Adrenal gland (tissue), 12 donors: ENCODE data around the gene SLC29A3. TPM values are rescaled to one million over a fixed set of nuclear protein-coding genes. Genes with fewer than 3 reads are reported as not detected.

Source experiments
- DNase-seq, 7 donors: peaks; one replicate each; pipeline ENCODE4 v3.0.0-alpha.2; 2019 to 2020
- H3K27ac ChIP-seq, 5 donors: fragments of 200-600 bp; sonication (generic) in 4 of 5; 1 replicate in 3 of 5; 2 replicates in 2 of 5; pipeline versions ENCODE4 v1.5.1 to v1.8.0; 2016 to 2020; ENCODE audit warnings: mild to moderate bottlenecking in 1 of 5
- H3K27me3 ChIP-seq: fragments of 200-600 bp; 2 replicates; pipeline ENCODE4 v1.8.0; 2021
- H3K36me3 ChIP-seq, 2 donors: fragments of 200-600 bp; replicated peaks in 1 of 2; 1 replicate in 1 of 2; 2 replicates in 1 of 2; pipeline versions ENCODE4 v1.5.1 to v1.8.0; 2018 to 2022
- H3K4me1 ChIP-seq, 2 donors: fragments of 200-600 bp; replicated peaks in 1 of 2; 1 replicate in 1 of 2; 2 replicates in 1 of 2; pipeline versions ENCODE4 v1.5.1 to v1.8.0; 2018 to 2021
- H3K4me3 ChIP-seq, 4 donors: fragments of 200-600 bp; sonication (generic) in 3 of 4; one replicate each; pipeline ENCODE4 v1.5.1; 2016 to 2018
- H3K9me3 ChIP-seq, 3 donors: fragments of 200-600 bp; sonication (generic) in 1 of 3; replicated peaks in 1 of 3; 1 replicate in 2 of 3; 2 replicates in 1 of 3; pipeline versions ENCODE4 v1.5.1 to v1.8.0; 2016 to 2021
- POLR2A ChIP-seq, 2 donors: fragments of 450-650 bp; IDR thresholded peaks; one replicate each; pipeline ENCODE4 v1.6.1; 2017; ENCODE audit warnings: antibody characterized with exemption in 2 of 2, mild to moderate bottlenecking in 2 of 2, moderate library complexity in 1 of 2
- WGBS, 4 donors: extraction: QIAGEN DNeasy Blood & Tissue Kit in 2 of 4; methylation state at CpG; one replicate each; pipeline versions ENCODE4 v1.1.5 to v1.1.7; 2013 to 2017; 5-methylcytosine and 5-hydroxymethylcytosine counted together
- intact Hi-C, 2 donors: fragments of 100-400 bp; cut with DNase I; formaldehyde crosslinking; loops; one replicate each; pipeline versions ENCODE4 v1.14.1 to v1.15.0; 2022 to 2023
- polyA plus RNA-seq, 3 donors: library from polyadenylated mRNA; stranded (reverse); fragments of 200-250 nt in 2 of 3; fragments of 350-450 nt in 1 of 3; fragmentation: Illumina TruSeq in 1 of 3; extraction: RNeasy Lipid Tissue Mini Kit (QIAGEN cat#74804) in 1 of 3; gene quantifications; one replicate each; pipeline ENCODE4 v1.2.3, GENCODE V29; 2013 to 2014
- total RNA-seq, 9 donors: library from RNA; depleted of rRNA in 4 of 9; stranded (reverse); fragments of >200 nt in 4 of 9; fragments of 120-200 nt in 1 of 9; fragmentation: NEBNext Ultra II Directional in 1 of 9; extraction: Animal tissue kit (Norgen Biotek cat#: 25700) in 1 of 9; gene quantifications; one replicate each; pipeline versions ENCODE4 v1.1.0 to v1.2.4, GENCODE V29; 2013 to 2023
- TF ChIP-seq, protein P1 (sequence below), 6 experiments: fragments of 450-650 bp in 4 of 6; fragments of 200-600 bp in 2 of 6; sonication (generic) in 1 of 6; IDR thresholded peaks; 1 replicate in 5 of 6; 2 replicates in 1 of 6; pipeline versions ENCODE4 v1.5.1 to v1.8.0; 2016 to 2021; ENCODE audit warnings: antibody characterized with exemption in 6 of 6, mild to moderate bottlenecking in 2 of 6, moderate library complexity in 1 of 6
- donor health status: healthy with polysubstance abuse.
- donor health status: Bipolar disorder and iron deficiency.
- donor health status: DM: yes; HTN: yes; CAD: no.
- donor health status: DM: no; HTN: no; CAD: no.
- donor health status: DM: no; HTN: no; CAD: no.
- donor health status: DM: yes; HTN: yes; CAD: no.

The SLC29A3 gene
- total and polyA plus RNA-seq, 12 donors = 1.4 to 19.0 (median 3.9) TPM

DNA sequence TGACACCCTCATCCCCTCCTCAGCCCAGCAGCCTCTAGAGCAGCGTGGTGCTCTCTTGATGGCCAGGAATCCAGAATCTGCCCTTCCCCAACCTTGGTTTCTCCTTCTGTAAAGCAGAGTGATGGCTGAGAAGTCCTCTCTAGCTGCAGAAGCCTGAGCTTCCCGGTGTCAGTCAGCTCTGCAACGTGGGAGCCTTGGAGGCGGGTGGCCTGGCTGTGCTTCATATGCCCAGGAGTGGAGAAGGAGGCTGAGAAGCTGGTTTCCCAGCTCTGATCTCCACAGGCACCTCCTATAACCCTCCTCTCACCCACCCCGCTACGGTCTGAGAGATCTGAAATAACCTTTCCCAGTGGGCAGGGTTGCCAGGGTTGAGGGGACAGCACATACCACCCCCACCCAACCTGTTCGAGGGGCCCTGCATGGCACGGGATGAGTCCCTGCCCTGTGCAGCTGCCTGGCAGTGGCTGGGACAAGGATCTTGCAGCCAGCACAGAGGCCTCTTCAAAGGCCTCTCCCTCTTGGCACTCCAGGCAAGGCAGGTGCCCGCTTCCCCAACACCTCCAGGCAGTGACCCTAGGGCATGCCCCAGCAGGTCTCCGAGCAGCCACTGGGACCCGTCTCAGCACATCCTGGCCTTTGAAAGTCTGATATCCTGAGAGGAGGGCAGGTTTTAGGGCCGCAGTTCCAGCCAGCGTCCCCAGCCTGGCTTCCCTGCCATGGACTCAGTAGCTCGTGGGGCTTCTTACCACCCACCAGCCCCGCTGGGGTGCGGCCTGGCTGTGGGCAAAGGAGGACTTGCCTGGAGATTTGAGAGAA lies 18.3 kb upstream of the SLC29A3 start:
- 77 to 89% (median 89%) methylated on average over 7 to 16 of the region's 16 CpGs for WGBS, 4 donors
- Histone ChIP-seq H3K4me3 (no peak overlapping the region), H3K4me1 (no peaks in the 10 kb centered on the region), H3K27ac (no peak overlapping the region), H3K9me3 (no peaks in the 10 kb centered on the region), H3K36me3 (peaks cover 0 to 7% of the 10 kb centered on the region in 2 donors), H3K27me3 (no peaks in the 10 kb centered on the region)
- intact Hi-C loops = no loop called here
- DNase-seq = no peak
- TF ChIP-seq POLR2A (IDR thresholded peaks at IDR 0.05) = no peak
- TF ChIP-seq, protein P1, sequence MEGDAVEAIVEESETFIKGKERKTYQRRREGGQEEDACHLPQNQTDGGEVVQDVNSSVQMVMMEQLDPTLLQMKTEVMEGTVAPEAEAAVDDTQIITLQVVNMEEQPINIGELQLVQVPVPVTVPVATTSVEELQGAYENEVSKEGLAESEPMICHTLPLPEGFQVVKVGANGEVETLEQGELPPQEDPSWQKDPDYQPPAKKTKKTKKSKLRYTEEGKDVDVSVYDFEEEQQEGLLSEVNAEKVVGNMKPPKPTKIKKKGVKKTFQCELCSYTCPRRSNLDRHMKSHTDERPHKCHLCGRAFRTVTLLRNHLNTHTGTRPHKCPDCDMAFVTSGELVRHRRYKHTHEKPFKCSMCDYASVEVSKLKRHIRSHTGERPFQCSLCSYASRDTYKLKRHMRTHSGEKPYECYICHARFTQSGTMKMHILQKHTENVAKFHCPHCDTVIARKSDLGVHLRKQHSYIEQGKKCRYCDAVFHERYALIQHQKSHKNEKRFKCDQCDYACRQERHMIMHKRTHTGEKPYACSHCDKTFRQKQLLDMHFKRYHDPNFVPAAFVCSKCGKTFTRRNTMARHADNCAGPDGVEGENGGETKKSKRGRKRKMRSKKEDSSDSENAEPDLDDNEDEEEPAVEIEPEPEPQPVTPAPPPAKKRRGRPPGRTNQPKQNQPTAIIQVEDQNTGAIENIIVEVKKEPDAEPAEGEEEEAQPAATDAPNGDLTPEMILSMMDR (IDR thresholded peaks at IDR 0.05) = no peak

DNA sequence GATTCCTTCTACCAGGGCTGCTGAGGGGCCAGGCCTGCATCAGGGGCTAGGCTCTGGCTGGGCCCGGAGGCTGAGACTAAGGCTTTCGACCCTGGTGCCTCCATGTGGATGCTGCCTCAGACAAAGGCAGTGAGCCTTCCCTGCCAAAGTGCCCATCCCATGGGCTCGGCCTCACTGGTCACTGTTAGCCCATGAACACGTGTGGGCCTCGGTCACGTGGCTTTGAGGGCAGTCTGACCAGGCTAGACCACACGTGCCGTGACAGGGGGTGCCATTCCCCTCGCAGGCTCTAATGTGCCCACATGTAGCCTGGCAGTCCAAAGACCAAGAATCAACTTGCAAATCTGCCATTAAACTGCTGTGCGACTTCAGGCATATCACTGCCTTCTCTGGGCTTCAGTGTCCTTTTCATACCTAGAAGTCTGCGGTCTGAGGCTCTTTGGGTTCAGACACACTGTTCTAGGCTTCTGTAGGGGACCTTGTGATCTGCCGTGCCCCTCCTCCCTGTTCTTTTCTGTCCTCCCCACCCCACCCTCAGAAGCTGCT lies 17.6 kb upstream of the SLC29A3 start:
- DNase-seq = no peak
- Histone ChIP-seq H3K27me3 (no peaks in the 10 kb centered on the region), H3K4me1 (no peaks in the 10 kb centered on the region), H3K4me3 (no peak overlapping the region), H3K9me3 (no peaks in the 10 kb centered on the region), H3K27ac (no peak overlapping the region), H3K36me3 (peaks cover 0 to under 1% of the 10 kb centered on the region in 2 donors)
- intact Hi-C loops = no loop called here
- TF ChIP-seq POLR2A (IDR thresholded peaks at IDR 0.05) = no peak
- WGBS, 4 donors = 84 to 92% (median 91%) methylated on average over 4 to 12 of the region's 12 CpGs

DNA sequence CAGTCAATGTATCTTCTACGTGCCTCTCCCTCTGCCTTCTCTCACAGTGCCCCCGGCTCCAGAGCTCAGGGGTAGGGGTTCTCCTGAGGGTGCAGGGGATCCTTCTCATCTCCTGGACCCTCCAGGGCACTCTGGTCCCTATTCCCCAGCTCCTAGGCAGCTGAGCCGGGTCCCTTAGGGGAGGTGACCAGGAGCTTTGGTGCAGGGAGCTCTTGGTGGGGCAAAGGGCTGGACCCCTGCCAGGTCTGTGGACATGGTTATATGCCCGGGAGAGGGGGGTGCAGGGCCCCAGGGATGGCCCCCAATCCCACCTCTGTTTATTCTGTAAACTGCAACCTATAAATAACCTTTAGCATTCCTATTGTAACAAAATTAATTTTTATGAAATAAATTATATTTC lies 16.6 kb upstream of the SLC29A3 start:
- TF ChIP-seq POLR2A (IDR thresholded peaks at IDR 0.05) = no peak
- TF ChIP-seq, protein P1 (IDR thresholded peaks at IDR 0.05) = no peak

DNA sequence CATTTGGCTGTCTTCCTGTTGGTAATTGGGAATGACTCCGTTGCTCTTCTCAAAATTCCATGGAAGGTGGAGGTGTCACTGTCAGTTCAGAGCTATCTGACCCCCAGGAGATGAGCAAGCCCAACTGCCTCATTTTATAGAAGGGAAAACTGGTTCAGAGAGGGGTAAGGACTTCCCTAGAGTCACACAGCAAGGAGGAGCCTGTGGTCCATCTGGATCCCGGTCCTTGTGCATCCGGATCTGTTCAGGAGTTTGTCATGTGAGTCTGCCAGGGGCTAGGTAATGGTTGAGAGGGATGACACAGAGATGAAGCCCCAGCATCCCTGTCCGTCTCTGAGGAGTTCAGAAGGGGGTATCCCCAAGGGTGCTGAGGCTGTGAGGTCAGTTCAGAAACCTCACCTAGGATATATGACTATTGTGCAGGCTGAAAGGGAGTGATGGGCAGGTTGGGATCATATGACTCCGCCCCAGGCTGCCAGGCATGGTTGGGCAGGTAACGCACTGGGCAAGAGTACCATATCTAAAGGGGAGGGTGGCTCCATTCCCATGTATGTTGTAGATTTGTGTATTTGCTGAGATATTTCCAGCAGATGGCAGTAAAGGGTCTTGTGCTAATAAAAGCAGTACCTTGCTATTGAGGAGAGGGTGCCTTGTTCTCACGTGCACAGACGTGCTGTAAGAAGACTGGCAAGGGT lies 16.0 kb upstream of the SLC29A3 start:
- intact Hi-C loops = no loop called here
- H3K4me1 ChIP-seq = no peaks in the 10 kb centered on the region
- no peaks in the 10 kb centered on the region for H3K9me3 ChIP-seq
- H3K36me3 ChIP-seq = no peaks in the 10 kb centered on the region
- WGBS, 4 donors = 40 to 55% (median 49%) methylated on average over 7 to 8 of the region's 8 CpGs
- no peaks in the 10 kb centered on the region for H3K27me3 ChIP-seq
- no peak overlapping the region for H3K27ac ChIP-seq
- DNase-seq = peak in 1 of 7 donors; percentile 14
- TF ChIP-seq POLR2A (IDR thresholded peaks at IDR 0.05) = no peak
- TF ChIP-seq, protein P1 (IDR thresholded peaks at IDR 0.05) = peak in 5 of 6 experiments; percentile 34 to 50 (median 45)
- H3K4me3 ChIP-seq = no peak overlapping the region

More for the DNA sequence above, 16.6 kb upstream of the SLC29A3 start:
- WGBS, 4 donors = 68 to 77% (median 71%) methylated on average over 3 to 4 of the region's 4 CpGs
- no peaks in the 10 kb centered on the region for H3K27me3 ChIP-seq
- no peak overlapping the region for H3K27ac ChIP-seq
- H3K36me3 ChIP-seq = no peaks in the 10 kb centered on the region
- no peaks in the 10 kb centered on the region for H3K9me3 ChIP-seq
- H3K4me3 ChIP-seq = no peak overlapping the region
- intact Hi-C loops = no loop called here
- no peak for DNase-seq
- no peaks in the 10 kb centered on the region for H3K4me1 ChIP-seq
